NCI-H1417 treated with DMSO at 0.1 percent for 48 hours (cell line): ENCODE results near the gene VPS13C.

Experiments
- DNase-seq: peaks from one replicate; lab custom pipeline; 2025; lab: John Stamatoyannopoulos, UW

Gene VPS13C, protein sequence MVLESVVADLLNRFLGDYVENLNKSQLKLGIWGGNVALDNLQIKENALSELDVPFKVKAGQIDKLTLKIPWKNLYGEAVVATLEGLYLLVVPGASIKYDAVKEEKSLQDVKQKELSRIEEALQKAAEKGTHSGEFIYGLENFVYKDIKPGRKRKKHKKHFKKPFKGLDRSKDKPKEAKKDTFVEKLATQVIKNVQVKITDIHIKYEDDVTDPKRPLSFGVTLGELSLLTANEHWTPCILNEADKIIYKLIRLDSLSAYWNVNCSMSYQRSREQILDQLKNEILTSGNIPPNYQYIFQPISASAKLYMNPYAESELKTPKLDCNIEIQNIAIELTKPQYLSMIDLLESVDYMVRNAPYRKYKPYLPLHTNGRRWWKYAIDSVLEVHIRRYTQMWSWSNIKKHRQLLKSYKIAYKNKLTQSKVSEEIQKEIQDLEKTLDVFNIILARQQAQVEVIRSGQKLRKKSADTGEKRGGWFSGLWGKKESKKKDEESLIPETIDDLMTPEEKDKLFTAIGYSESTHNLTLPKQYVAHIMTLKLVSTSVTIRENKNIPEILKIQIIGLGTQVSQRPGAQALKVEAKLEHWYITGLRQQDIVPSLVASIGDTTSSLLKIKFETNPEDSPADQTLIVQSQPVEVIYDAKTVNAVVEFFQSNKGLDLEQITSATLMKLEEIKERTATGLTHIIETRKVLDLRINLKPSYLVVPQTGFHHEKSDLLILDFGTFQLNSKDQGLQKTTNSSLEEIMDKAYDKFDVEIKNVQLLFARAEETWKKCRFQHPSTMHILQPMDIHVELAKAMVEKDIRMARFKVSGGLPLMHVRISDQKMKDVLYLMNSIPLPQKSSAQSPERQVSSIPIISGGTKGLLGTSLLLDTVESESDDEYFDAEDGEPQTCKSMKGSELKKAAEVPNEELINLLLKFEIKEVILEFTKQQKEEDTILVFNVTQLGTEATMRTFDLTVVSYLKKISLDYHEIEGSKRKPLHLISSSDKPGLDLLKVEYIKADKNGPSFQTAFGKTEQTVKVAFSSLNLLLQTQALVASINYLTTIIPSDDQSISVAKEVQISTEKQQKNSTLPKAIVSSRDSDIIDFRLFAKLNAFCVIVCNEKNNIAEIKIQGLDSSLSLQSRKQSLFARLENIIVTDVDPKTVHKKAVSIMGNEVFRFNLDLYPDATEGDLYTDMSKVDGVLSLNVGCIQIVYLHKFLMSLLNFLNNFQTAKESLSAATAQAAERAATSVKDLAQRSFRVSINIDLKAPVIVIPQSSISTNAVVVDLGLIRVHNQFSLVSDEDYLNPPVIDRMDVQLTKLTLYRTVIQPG (N-terminal part only)

GRCh38 chr15:62060113-62060895, at the start of gene VPS13C:
TSS of gene VPS13C (minus strand) at chr15:62060447. CDS start at chr15:62060374, 73 bp downstream.
- DNase-seq, result peak; percentile 85

- DNase-seq, result no peak
Observed at GRCh38 chr15:62109437-62109836, 49.2 kb upstream of the VPS13C start.

DNA sequence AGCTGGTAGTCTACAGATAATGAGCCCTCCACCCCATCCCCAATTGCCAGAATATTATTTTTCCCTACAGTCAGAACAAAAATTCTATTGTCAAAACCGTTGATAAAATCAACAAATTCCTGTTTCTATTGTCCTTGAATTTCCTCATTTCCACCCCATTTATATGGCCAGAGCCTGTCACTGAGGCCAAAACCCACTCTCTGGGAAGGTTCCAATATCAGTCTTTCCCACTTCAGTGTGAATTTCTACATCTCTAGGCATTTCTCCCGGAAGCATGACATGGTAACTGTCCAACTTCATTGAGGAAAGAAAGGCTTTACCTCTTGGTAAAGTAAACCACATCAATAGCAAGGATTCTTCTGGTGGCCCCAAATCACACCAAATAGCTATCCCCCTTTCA, 48.2 kb upstream of the VPS13C start:
- DNase-seq, result no peak

GRCh38 chr15:62107571-62108121, 47.4 kb upstream of the VPS13C start:
- DNase-seq, result no peak

DNA sequence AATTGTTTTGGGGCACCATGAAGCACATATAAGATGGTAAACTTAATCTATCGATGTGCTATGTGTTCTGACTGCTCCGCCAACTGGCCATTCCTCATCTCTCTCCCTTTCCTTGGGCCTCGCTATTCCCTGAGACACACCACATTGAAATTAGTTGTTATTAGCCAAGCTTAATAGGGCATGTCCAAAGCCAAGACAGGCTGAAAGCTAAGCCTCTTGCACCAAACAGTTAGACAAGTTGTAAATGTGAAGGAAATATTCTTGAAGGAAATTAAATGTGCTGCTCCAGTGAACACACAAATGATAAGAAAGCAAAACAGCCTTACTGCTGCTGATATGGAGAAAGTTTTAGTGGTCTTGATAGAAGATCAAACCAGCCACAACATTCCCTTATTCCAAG, 45.8 kb upstream of the VPS13C start:
- DNase-seq, result no peak

DNA sequence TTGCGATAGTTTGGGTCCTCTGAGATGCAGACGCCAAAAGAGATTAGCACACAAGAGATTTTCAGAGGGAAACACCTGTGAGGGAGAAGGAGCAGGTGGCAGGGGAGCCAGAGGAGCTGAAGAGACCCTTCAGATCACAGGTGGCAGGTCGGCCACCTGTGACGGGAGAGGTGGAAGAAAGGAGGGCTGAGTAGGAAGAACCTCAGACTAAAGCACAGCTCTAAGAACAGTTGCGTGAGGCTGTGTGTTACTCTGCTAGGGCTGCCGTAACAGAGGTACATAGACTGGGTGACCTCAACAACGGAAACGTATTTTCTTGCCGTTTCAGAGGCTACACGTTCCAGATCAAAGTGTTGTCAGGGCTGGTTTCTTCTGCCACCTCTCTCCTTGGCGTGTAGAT, 45.0 kb upstream of the VPS13C start:
- DNase-seq, result no peak

GRCh38 chr15:62104846-62105245, 44.6 kb upstream of the VPS13C start:
- DNase-seq, result no peak

GRCh38 chr15:62104401-62104800, 44.2 kb upstream of the VPS13C start:
- no peak for DNase-seq

- no peak for DNase-seq
Observed at GRCh38 chr15:62103431-62103830, 43.2 kb upstream of the VPS13C start.

GRCh38 chr15:62099094-62099601, 38.9 kb upstream of the VPS13C start:
- no peak for DNase-seq

DNA sequence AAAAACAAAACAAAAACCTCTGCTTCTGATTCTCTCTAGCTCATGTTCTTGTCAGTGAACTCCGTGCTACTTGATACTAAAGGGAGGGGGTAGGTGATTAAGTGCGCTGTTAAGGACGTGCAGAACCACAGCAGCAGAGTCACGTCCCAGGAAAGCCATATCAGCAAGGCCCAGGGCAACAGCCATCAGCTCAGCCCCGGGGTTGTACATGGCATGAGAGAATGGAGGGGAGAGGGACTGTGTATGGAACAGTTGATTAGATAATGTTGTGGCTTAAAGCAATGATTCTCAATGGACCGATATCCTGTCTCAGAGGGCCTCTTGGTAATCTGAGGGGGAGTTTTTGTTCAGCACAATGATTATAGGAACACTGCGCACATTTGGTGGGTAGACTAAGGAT, 34.1 kb upstream of the VPS13C start:
- no peak for DNase-seq

DNA sequence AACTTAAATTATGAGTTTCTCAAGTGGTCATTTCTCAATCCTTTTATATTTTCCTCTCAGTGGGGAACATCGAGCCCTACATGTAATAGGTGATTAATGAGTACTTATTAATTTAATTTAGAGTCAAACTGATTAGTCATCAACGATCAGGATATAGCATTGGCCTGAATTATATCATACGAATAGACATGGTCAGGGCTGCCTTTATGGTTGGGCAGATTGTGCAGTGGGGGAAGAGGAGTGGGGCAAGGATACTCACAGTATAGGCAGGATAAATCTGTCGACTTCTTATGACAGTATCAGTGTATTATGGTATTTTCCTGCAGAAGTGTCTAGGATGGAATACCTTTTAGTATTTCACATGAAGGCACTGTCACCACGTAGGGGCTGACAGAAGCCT, 33.6 kb upstream of the VPS13C start:
- no peak for DNase-seq

DNA sequence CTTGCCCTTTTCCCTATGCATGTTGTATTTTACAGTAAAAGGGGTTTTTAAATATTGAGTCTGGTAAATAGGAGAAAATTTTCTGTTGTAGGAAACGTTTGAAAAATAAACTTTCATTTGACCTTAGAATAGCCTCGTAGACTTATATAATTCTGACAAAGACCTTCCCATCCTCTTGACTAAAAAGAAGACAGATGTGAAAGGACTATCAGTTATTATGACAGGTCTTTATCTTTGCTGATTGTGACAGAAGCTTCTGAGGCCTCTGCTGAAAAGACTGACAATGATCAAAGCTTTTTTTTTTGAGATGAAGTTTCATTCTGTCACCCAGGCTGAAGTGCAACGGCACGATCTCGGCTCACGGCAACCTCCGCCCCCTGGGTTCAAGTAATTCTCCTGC, 30.7 kb upstream of the VPS13C start:
- DNase-seq, result no peak

DNA sequence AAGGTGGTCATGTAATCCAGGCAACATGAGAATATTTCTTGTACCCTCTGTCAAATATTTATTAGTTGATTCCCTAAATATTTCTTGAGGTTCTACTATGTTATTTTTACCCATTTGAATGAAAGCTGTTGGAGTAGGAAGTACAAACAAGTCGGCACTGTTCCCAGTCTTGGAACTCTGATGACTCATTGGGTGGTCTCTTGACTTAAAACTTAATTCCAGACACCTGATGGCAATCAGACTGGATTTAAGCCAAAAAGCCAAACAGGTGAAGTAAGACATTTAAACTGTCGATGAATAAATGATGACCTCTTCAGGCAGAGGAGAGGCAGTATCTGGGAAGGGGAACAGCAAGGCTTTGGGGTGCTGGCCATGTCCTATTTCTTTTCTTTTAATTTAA, 29.4 kb upstream of the VPS13C start:
- no peak for DNase-seq

GRCh38 chr15:62088353-62088693, 28.1 kb upstream of the VPS13C start:
- DNase-seq, result no peak

DNA sequence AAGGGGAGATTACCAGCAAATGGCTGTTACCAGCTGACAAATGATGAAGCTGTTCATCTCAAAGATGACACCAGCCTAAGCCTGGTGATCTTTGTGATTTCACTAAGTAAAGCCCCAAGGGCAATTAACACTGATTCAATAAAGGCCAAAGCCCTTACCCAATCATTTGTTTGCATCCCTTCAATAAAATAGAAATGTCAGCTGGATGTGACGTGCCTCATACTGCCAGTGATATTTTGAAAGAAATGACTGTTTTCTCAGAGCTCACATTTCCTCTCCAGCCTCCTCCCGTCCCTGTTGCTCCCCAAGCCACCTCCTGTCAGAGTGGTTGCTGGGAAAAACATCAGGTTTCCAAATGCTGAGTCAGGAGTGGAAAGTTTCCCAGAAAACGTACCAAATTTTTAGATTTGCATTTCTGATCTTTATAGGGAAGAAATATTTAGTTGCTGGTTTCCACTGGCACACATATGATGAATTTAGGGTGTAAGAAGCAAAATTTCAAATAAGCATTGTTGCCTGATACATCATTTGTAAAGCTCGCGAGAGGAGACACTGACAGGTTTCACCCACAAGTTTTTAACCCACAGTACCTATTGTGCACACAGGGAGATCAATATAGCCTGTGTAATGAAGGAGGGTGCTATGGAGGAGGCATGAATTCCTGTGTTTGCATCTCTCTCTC, 27.6 kb upstream of the VPS13C start:
- no peak for DNase-seq

DNA sequence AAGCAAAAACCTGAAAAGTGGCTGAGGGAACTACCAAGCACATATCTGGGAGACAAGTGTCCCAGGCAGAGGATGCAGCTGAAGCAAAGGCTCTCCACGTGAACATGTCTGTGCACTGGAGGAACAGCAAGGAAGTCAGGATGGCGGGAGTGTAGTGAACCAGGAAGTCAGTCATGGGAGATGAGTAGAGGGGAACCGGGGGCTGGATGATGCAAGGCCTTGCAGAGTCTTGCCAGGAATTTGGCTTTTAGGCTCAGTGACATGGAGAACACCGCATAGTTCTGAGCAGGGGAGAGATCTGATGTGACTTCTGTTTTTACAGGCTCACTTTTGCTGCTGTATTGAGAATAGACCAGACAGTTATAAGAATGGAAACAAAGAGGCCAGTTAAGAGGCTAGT, 25.5 kb upstream of the VPS13C start:
- no peak for DNase-seq

- DNase-seq, result no peak
Observed at GRCh38 chr15:62083194-62084154, 23.2 kb upstream of the VPS13C start.

- DNase-seq, result no peak
Observed at GRCh38 chr15:62079594-62079993, 19.3 kb upstream of the VPS13C start.
